Stimulated activated naive B cell treated with anti-CD40 and anti-IgM and Interleukin-4, amounts not matched to agents 10 μg/mL and 1 μg/mL and 100 μg/mL, for 72 hours (primary cell): ENCODE results near the gene SLC2A5.
A peak's percentile ranks its signal among the peaks of the same experiment; 100 is the strongest.
"Not testable (repeated sequence)": the region's sequence is repeated elsewhere in the genome, so short reads cannot be mapped to it uniquely, and the experiment has no call there.

Experiments used
- ATAC-seq, 2 donors: fragments of 150-1000 bp; cut with Tn5 transposase; replicated peaks; 2 replicates each; pipeline ENCODE4 v1.10.0; 2021; ENCODE audit warnings: moderate library complexity in 1 of 2
- DNase-seq: peaks from one replicate; pipeline ENCODE4 v3.0.0; 2021
- H3K27ac Mint-ChIP-seq: one replicate; pipeline ENCODE4 v1.8.0; 2022; ENCODE audit warnings: mild to moderate bottlenecking, mixed read lengths
- H3K27me3 Mint-ChIP-seq, 2 donors: one replicate each; pipeline ENCODE4 v1.8.0; 2022; ENCODE audit warnings: mixed read lengths in 2 of 2
- H3K36me3 Mint-ChIP-seq, 2 donors: one replicate each; pipeline ENCODE4 v1.8.0; 2022; ENCODE audit warnings: mixed read lengths in 2 of 2, mild to moderate bottlenecking in 1 of 2
- H3K4me1 Mint-ChIP-seq, 2 donors: one replicate each; pipeline ENCODE4 v1.8.0; 2022; ENCODE audit warnings: mixed read lengths in 2 of 2, mild to moderate bottlenecking in 1 of 2
- H3K4me3 Mint-ChIP-seq, 2 donors: one replicate each; pipeline ENCODE4 v1.8.0; 2022; ENCODE audit warnings: mild to moderate bottlenecking in 2 of 2, mixed read lengths in 2 of 2, moderate library complexity in 1 of 2
- H3K9me3 Mint-ChIP-seq, 2 donors: one replicate each; pipeline ENCODE4 v1.8.0; 2022; ENCODE audit warnings: mixed read lengths in 2 of 2, mild to moderate bottlenecking in 1 of 2

The SLC2A5 gene

DNA sequence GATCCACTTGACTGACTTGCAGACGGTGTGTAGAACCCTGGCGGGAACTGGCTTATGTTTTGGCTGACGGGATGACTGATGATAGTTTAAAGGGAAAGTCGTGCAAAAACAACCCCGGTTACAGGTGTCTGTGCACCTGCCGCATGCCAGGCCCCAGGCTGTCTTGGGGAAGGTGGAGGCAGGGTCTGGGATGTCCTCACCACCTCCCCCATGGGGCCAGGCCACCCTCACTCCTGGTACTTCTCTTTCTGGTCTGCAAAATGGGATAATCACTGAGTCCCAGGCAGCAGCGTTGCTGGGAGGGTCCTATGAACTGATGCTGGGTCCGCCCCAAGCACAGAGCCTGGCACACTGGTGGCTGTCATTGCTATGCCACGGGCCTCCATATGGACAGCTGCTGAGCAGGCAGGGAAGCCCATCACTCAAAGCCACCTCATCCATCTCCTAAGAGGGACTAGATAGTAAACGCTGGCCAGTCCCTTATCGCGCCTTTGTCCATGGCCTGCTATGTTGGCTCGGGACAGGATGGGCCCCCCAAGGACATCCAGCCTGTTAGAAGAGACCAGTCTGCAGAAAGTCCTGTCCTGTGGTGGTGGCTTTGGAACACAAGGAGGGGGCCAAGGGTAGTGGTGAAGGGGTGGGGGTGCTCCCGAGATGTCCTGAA, 28.2 kb downstream of the SLC2A5 start:
- ATAC-seq: no peak
- H3K4me3 Mint-ChIP-seq: no peak overlapping the region
- no peaks in the 10 kb centered on the region for H3K9me3 Mint-ChIP-seq
- DNase-seq: no peak
- H3K36me3 Mint-ChIP-seq: peaks cover 11 to 36% of the 10 kb centered on the region in 2 donors
- H3K27ac Mint-ChIP-seq: no peak overlapping the region
- no peaks in the 10 kb centered on the region for H3K27me3 Mint-ChIP-seq
- H3K4me1 Mint-ChIP-seq: peaks cover 11 to 21% of the 10 kb centered on the region in 2 donors

DNA sequence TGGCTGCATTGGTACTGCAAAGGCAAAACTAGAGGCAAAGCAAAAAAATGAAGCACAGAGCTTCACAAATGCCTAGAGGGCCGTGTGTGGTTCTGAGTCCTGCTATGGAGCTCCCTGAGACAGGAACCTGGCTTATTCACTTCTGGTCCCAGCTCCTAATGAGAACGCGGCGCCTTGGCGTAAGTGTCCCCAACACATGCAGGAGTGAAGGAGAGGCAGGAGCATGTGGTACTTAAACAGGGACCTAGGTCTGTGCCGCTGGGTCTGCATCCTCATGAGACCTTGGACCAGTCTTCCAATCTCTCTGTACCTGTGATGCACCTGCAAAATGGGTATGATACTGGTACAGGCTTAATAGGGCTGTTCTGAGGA, 28.8 kb downstream of the SLC2A5 start:
- no peak overlapping the region for H3K27ac Mint-ChIP-seq
- H3K27me3 Mint-ChIP-seq: no peaks in the 10 kb centered on the region
- H3K9me3 Mint-ChIP-seq: peaks cover 3 to 5% of the 10 kb centered on the region in 2 donors
- ATAC-seq (no peak), DNase-seq (no peak)
- no peak overlapping the region for H3K4me3 Mint-ChIP-seq
- H3K36me3 Mint-ChIP-seq: peaks cover 16 to 41% of the 10 kb centered on the region in 2 donors
- H3K4me1 Mint-ChIP-seq: peaks cover 11 to 21% of the 10 kb centered on the region in 2 donors

DNA sequence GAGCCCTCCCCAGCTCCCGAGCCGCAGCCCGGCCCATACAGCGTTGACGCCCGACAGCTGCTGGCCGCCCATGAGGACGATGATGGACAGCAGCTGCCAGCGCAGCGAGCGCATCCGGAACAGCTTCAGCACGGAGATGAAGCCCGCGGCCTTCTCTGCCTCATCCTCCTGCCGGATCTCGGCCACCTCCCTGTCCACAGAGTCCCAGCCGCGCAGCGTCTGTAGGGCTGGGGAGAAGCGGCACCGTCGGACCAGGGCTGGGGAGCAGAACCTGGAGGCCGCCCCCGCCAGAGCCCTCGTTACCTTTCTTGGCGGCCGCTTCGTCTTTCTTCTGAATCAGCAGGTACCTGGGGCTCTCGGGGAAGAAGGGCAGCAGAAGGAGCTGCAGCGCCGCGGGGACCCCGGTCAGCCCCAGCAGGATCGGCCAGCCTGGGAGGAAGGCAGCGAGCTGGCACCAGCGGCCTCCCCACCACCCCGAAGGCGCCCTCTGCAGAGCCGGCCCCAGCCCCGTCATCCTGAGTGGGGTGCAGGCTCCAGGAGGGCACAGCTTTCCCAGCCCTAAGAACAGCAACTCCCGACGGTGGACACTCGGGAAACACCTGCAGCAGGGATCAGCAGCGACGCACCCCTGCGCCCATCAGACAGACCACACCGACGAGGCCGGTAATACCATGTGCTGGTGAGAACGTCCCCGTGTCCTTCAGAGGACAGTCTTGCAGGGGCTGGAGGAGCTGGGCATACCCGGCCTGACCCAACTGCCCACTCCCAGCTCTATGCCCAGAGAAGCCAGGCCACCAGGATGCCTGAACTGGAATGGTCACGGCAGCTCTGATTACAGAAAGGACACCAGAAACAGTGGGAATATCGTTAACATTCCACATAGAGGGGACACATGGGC, 29.4 kb downstream of the SLC2A5 start:
- no peak overlapping the region for H3K4me3 Mint-ChIP-seq
- H3K4me1 Mint-ChIP-seq: peaks cover 11 to 21% of the 10 kb centered on the region in 2 donors
- no peaks in the 10 kb centered on the region for H3K27me3 Mint-ChIP-seq
- ATAC-seq (no peak), DNase-seq (no peak)
- H3K36me3 Mint-ChIP-seq: peaks cover 21 to 45% of the 10 kb centered on the region in 2 donors
- H3K27ac Mint-ChIP-seq: no peak overlapping the region
- peaks cover 8 to 10% of the 10 kb centered on the region in 2 donors for H3K9me3 Mint-ChIP-seq

DNA sequence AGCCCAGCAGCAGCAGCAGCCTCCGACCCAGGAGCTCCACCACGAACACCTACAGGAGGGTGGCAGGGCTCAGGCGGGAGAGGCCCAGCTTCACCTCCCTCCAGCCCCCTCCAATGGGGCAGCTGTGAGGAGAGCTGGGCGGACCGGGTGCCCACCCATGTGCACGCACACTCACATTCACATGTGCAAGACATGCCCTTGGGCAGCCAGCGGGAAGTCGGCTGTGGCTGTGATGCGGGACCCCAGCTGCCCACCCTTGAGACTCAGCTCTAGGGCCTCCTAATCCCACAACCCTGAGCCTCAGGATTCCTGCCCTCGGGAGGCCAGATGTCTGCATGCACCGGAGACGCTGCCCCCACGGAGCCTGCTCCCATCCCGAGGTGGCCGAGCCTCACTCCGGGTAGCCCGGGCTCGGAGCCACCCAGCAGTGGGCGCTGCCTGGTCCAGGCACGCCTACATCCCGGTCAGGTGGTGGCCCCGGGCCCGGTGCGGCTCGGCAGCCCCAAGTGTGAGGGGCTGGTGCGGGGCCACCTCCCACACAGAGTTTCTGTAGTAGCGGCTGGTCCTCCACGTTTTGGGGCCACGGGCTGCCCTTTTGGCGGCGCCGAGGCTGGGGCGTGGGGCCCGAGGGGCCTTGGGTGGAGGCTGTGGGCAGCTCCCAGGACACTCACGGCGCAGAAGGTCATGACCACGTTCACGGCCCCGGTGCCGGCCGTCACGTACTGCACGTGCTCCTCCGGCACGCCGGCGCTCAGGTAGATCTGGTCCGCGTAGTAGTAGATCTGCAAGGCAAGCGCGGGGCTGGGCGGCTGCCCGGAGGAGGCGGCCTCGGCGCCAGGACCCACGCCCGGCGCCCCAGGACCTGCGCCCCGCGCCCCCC, 30.3 kb downstream of the SLC2A5 start:
- no peak overlapping the region for H3K4me3 Mint-ChIP-seq
- ATAC-seq (no peak), DNase-seq (no peak)
- peaks cover 18 to 38% of the 10 kb centered on the region in 2 donors for H3K36me3 Mint-ChIP-seq
- no peaks in the 10 kb centered on the region for H3K27me3 Mint-ChIP-seq
- peaks cover 13 to 16% of the 10 kb centered on the region in 2 donors for H3K9me3 Mint-ChIP-seq
- H3K27ac Mint-ChIP-seq: no peak overlapping the region
- H3K4me1 Mint-ChIP-seq: peaks cover 11 to 20% of the 10 kb centered on the region in 2 donors

DNA sequence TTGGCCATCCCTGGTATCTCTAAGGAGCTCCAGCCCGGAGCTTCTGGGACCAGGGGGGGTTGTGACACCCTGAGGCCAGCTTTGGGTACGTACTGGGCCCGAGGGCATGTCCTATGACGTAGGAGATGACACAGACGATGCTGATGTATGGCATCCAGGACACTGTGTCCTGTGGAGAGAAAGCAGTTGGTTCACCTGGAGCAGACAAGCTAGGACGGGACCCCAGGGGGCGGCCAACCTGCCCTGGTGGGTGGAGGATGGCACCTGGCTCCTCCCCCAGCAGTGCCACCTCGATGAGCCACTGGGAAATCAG, 31.1 kb downstream of the SLC2A5 start:
- Mint-ChIP-seq H3K27me3 (no peaks in the 10 kb centered on the region), H3K27ac (no peak overlapping the region), H3K4me3 (no peak overlapping the region), H3K4me1 (peaks cover 11 to 28% of the 10 kb centered on the region in 2 donors), H3K36me3 (peaks cover 18 to 38% of the 10 kb centered on the region in 2 donors), H3K9me3 (peaks cover 13 to 16% of the 10 kb centered on the region in 2 donors)
- DNase-seq (no peak), ATAC-seq (no peak)

DNA sequence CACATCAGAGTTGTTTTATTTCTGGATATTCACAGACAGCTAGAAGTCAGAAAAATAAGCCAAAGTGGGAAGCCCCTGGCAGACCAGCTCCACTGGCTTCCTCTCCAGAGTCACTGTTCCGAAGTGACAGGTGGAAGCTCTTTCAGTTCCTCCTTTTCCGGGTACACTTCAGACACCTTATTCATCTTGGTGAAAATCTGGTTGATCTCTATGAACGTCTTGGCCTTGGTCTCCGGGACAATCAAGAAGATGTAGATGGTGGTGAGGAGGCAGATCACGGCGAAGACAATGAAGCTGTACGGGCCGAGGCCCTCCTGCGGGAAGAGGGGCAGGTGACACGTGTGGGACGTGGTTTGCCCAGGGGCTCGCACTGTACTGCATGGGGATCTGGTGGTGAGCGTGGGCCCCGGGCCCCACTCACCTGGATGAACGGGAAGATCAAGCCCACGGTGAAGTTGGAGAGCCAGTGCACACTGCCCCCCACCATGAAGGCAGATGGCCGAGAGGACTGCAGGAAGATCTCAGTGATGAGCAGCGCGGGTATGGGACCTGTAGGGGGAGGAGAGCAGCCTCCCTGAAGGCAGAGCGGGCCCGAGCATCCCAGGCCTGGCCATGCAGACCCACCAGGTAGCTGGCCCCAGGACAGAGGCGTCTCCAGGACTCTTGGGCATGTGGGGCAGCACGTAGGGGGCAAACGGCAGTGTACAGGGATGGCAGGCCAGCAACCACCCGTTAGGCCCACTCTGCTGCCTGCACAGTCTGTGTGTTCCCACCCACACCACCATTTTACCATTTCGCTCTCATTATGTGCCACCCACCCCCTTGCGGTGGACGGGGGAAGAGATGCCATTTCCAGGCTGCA, 31.7 kb downstream of the SLC2A5 start:
- peaks cover 11 to 26% of the 10 kb centered on the region in 2 donors for H3K4me1 Mint-ChIP-seq
- H3K27me3 Mint-ChIP-seq: no peaks in the 10 kb centered on the region
- DNase-seq (peak; percentile 21), ATAC-seq (peak; percentile 57 to 85)
- H3K27ac Mint-ChIP-seq: peak overlapping the region; percentile 10
- peaks cover 18 to 38% of the 10 kb centered on the region in 2 donors for H3K36me3 Mint-ChIP-seq
- peak overlapping the region in 1 of 2 donors; percentile 23 for H3K4me3 Mint-ChIP-seq
- H3K9me3 Mint-ChIP-seq: peaks cover 13 to 16% of the 10 kb centered on the region in 2 donors

DNA sequence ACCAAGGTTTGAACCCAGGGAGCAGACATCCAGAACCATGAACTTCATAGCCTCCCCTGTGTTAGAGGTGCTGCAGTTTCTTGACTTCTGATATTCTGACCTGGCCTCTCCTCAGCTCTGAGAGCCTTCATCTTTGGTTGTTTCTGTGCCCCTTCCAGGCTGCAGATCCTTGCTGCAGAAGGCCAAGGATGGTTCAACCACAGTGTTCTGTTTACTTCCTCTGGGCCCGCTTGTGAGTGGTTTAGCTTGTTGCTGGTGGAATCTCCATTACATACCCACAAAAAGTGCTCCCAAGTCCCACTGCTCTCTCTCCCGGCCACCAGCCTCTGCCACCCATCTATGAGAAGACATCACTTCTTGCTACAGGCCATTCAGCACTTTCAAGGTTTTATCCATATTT, 34.2 kb downstream of the SLC2A5 start:
- Mint-ChIP-seq H3K9me3 (peaks cover 19 to 21% of the 10 kb centered on the region in 2 donors), H3K36me3 (peaks cover 16 to 38% of the 10 kb centered on the region in 2 donors), H3K4me3 (no peak overlapping the region), H3K27me3 (no peaks in the 10 kb centered on the region), H3K4me1 (peaks cover 11 to 23% of the 10 kb centered on the region in 2 donors), H3K27ac (peak overlapping the region; percentile 49)
- ATAC-seq: no peak
- no peak for DNase-seq

DNA sequence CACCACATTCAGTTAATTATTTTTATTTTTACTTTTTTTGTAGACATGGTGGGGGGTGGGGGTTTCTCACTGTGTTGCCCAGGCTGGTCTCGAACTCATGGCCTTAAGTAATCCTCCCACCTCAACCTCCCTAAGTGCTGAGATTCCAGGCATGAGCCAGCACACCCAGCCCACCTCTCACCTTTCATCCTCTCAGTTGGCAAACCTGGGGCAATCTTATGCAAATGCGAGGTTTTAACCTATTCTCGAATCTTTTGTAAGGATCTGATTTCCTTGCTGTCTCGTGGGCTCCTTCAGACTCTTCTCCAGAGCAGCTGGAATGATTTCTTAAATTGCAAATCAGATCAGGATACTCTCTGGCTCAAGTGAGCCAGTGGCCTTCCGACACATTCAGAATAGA, 36.1 kb downstream of the SLC2A5 start:
- Mint-ChIP-seq H3K4me3 (no peak overlapping the region), H3K27me3 (no peaks in the 10 kb centered on the region), H3K36me3 (peaks cover 13 to 29% of the 10 kb centered on the region in 2 donors), H3K4me1 (peaks cover 11 to 23% of the 10 kb centered on the region in 2 donors), H3K27ac (no peak overlapping the region), H3K9me3 (peaks cover 19 to 21% of the 10 kb centered on the region in 2 donors)
- DNase-seq (no peak), ATAC-seq (no peak)

DNA sequence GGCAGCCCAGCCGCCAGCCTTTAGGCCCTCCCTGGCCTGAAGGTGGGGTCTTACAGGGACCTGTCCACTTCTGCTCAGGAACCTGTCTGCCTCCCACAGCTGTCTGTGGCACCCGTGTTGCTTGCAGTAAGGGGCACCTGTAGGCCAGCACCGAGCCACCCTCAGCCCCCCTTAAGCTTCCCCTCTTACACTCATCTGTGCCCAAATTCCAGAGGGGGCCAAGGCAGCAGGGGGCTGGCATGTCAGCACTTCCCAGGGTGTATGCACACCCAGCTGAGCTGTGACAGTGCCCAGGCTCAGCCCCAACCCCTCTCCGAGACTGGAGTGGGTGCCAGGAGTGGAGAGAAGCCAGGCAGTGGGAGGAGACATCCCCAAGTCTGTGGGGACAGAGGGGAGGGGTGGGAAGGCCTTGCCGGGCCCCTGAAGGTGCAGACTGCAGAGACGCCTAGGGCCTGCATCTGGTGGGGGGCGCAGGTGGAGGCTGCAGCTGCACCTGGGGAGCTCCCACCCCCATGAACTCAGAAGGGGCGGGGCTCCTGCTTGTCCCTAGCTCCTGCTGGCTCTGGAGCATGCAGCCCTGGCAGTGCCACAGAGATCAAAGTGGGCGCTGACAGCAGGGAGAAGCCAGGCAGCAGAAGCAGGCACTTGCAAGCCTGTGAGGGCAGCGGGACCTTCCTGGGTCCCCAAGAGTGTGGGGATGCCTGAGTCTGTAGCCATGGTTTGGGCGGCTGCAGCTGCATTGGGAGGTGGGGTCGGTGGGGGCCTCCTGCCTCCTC, 37.8 kb downstream of the SLC2A5 start:
- no peak overlapping the region for H3K4me3 Mint-ChIP-seq
- H3K4me1 Mint-ChIP-seq: peaks cover under 1 to 9% of the 10 kb centered on the region in 2 donors
- no peak for ATAC-seq
- DNase-seq: no peak
- H3K36me3 Mint-ChIP-seq: peaks cover 10 to 19% of the 10 kb centered on the region in 2 donors
- H3K27ac Mint-ChIP-seq: peak overlapping the region; percentile 25
- H3K27me3 Mint-ChIP-seq: no peaks in the 10 kb centered on the region
- H3K9me3 Mint-ChIP-seq: peaks cover 19 to 21% of the 10 kb centered on the region in 2 donors

DNA sequence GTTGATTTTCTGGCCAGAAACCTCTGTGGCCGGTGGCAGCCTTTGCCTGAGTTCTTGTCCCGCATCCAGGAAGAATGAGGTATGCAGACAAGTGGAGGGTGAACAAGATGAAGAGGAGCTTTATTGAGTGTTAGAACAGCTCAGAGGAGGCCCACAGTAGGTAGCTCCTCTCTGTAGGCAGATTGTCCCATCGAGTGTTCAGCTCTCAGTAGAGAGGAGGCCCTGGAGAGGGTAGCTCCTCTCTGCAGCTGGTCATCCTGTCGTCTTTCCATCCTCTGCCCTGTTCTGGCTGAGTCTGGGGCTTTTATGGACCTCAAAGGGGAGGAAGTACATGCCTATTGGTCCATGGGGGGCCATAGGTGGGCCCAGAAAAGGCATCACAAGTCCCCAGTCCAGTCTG, 38.4 kb downstream of the SLC2A5 start:
- Mint-ChIP-seq H3K9me3 (peaks cover 19 to 21% of the 10 kb centered on the region in 2 donors), H3K36me3 (peaks cover 9 to 18% of the 10 kb centered on the region in 2 donors)
- not testable (repeated sequence) for ATAC-seq, H3K4me1 Mint-ChIP-seq, H3K27ac Mint-ChIP-seq, H3K4me3 Mint-ChIP-seq, DNase-seq, H3K27me3 Mint-ChIP-seq

DNA sequence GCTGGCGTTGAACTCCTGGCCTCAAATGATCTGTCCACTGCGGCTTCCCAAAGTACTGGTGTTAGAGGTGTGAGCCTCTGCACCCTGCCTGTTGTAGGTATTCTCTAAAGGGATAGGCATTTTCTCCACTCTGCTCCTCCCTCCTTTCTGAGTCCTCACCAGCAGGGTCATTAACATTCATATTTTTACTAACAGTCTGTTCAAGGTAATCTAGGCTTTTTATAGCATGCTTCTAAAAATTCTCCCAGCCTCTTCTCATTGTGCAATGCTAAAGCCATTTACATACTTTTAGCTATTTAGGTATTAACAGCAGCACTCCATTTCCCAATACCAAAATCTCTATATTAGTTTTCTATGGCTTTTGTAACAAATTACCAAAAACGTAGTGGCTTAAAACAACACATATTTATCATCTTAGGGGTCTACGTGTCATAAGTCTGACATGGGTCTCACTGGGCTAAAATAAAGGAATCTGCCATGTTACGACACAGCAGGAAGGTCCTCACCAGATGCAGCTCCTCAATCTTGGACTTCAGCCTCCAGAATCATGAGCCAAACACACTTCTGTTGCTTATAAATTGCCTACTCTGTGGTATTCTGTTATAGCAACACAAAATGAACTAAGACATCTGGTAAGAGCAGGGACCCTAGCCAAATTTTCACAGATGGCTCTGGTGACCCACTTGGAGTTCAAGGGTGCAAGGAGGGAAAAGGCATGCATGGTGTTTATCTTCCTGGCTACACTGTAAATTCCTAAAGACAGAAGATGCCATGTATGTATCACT, 40.3 kb downstream of the SLC2A5 start:
- Mint-ChIP-seq H3K36me3 (peaks cover 0 to 9% of the 10 kb centered on the region in 2 donors), H3K27me3 (no peaks in the 10 kb centered on the region), H3K9me3 (peaks cover 5 to 6% of the 10 kb centered on the region in 2 donors), H3K27ac (no peak overlapping the region), H3K4me3 (no peak overlapping the region), H3K4me1 (peaks cover 0 to 8% of the 10 kb centered on the region in 2 donors)
- ATAC-seq: no peak
- no peak for DNase-seq

DNA sequence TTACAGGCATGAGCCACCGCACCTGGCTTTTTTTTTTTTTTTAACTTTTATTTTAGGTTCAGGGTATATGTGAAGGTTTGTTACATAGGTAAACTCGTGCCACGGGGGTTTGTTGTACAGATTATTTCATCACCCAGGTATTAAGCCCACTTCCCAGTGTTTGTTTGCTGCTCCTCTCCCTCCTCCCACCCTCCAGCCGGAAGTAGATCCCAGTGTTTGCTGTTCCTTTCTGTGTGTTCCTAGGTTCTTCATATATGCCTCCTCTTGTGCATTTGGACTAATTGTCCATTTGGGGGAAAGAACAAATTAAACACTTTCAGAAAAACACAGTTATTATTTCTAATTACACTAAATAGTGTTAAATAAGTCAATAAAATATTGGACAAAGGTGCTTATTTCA, 42.1 kb downstream of the SLC2A5 start:
- Mint-ChIP-seq H3K4me1 (no peaks in the 10 kb centered on the region), H3K27me3 (no peaks in the 10 kb centered on the region), H3K9me3 (peaks cover 5 to 6% of the 10 kb centered on the region in 2 donors), H3K36me3 (peaks cover 0 to 9% of the 10 kb centered on the region in 2 donors), H3K4me3 (no peak overlapping the region), H3K27ac (no peak overlapping the region)
- DNase-seq: no peak
- no peak for ATAC-seq
